Neural cell (in vitro differentiated cells): ENCODE measurements around the gene HOXD8. TPM values are rescaled to one million over a fixed set of nuclear protein-coding genes. Genes with fewer than 3 reads are reported as not detected.

ENCODE experiments used
- H2AFZ ChIP-seq: fragments of 200-600, 300-800 bp; sonication (generic), shearing (Covaris generic); 2 replicates; pipeline ENCODE4 v1.6.0; 2014; ENCODE audit warnings: low read depth, mild to moderate bottlenecking, antibody characterized with exemption, low read length, moderate library complexity
- H3F3A ChIP-seq: fragments of 200-600 bp; shearing (Covaris generic); 2 replicates; pipeline ENCODE4 v1.6.1; 2016; ENCODE audit warnings: mild to moderate bottlenecking, moderate library complexity, mixed read lengths, antibody characterized with exemption, low read length; ENCODE audit not compliant: insufficient read depth, poor library complexity, severe bottlenecking
- H3K27ac ChIP-seq: fragments of 200-600, 300-800 bp; sonication (generic), shearing (Covaris generic); 2 replicates; pipeline ENCODE4 v1.5.1; 2014; ENCODE audit warnings: mild to moderate bottlenecking, low read length, moderate library complexity
- H3K27me3 ChIP-seq: fragments of 300-800, 200-600 bp; sonication (generic), shearing (Covaris generic); 2 replicates; pipeline ENCODE4 v1.6.0; 2014; ENCODE audit warnings: mild to moderate bottlenecking, low read depth, low read length, moderate library complexity; ENCODE audit not compliant: insufficient read depth
- H3K36me3 ChIP-seq: fragments of 300-800, 200-600 bp; sonication (generic), shearing (Covaris generic); 2 replicates; pipeline ENCODE4 v1.5.1; 2014; ENCODE audit warnings: mild to moderate bottlenecking, antibody characterized with exemption, low read length, moderate library complexity; ENCODE audit not compliant: insufficient read depth
- H3K4me2 ChIP-seq: fragments of 300-800, 200-600 bp; sonication (generic), shearing (Covaris generic); 2 replicates; pipeline ENCODE4 v1.6.0; 2014; ENCODE audit warnings: mild to moderate bottlenecking, low read length
- H3K4me3 ChIP-seq: fragments of 300-800, 200-600 bp; sonication (generic), shearing (Covaris generic); 2 replicates; pipeline ENCODE4 v1.5.1; 2014; ENCODE audit warnings: mild to moderate bottlenecking, low read length, moderate library complexity
- H3K79me2 ChIP-seq: fragments of 200-600 bp; shearing (Covaris generic); replicated peaks from 2 replicates; pipeline ENCODE4 v1.6.0; 2014; ENCODE audit warnings: mild to moderate bottlenecking, low read length, moderate library complexity; ENCODE audit not compliant: insufficient read depth
- H3K9ac ChIP-seq: fragments of 300-800, 200-600 bp; sonication (generic), shearing (Covaris generic); 2 replicates; pipeline ENCODE4 v1.6.1; 2016; ENCODE audit warnings: mild to moderate bottlenecking, low read length, mixed read lengths
- H3K9me2 ChIP-seq: fragments of 200-600 bp; shearing (Covaris generic); 2 replicates; pipeline ENCODE4 v1.6.1; 2016; ENCODE audit warnings: mild to moderate bottlenecking, low read length, mixed read lengths; ENCODE audit not compliant: insufficient read depth
- H3K9me3 ChIP-seq: fragments of 200-600, 300-800 bp; sonication (generic), shearing (Covaris generic); 2 replicates; pipeline ENCODE4 v1.6.1; 2016; ENCODE audit warnings: mild to moderate bottlenecking, mixed run types, low read length, moderate library complexity, mixed read lengths
- H4K20me1 ChIP-seq: fragments of 200-600 bp; shearing (Covaris generic); 2 replicates; pipeline ENCODE4 v1.6.1; 2016; ENCODE audit warnings: mild to moderate bottlenecking, mixed run types; ENCODE audit not compliant: insufficient read depth
- EZH2 ChIP-seq: fragments of 200-600, 300-800 bp; shearing (Covaris generic), sonication (generic); IDR thresholded peaks from 2 replicates; pipeline ENCODE4 v1.6.1; 2014; ENCODE audit warnings: antibody characterized with exemption, low read length, borderline replicate concordance, mild to moderate bottlenecking; ENCODE audit not compliant: insufficient read depth, poor library complexity, severe bottlenecking
- MXI1 ChIP-seq: fragments of 450-650 bp; conservative IDR thresholded peaks from 2 replicates; pipeline ENCODE4 v1.6.1; 2014; ENCODE audit warnings: antibody characterized with exemption, mild to moderate bottlenecking; ENCODE audit not compliant: poor library complexity, severe bottlenecking
- POLR2AphosphoS5 ChIP-seq: IDR thresholded peaks from 2 replicates; pipeline ENCODE4 v1.6.1; 2012
- RAD21 ChIP-seq: fragments of 450-650 bp; conservative IDR thresholded peaks from 2 replicates; pipeline ENCODE4 v1.6.1; 2014; ENCODE audit warnings: antibody characterized with exemption, mild to moderate bottlenecking, moderate library complexity
- SMC3 ChIP-seq: fragments of 450-650 bp; conservative IDR thresholded peaks from 2 replicates; pipeline ENCODE4 v1.6.1; 2014; ENCODE audit warnings: antibody characterized with exemption, mild to moderate bottlenecking, moderate library complexity; ENCODE audit not compliant: poor library complexity
- TAF1 ChIP-seq: IDR thresholded peaks from 2 replicates; pipeline ENCODE4 v1.6.1; 2012; ENCODE audit warnings: low read depth
- polyA plus RNA-seq: library from polyadenylated mRNA; depleted of rRNA; stranded (reverse); fragments of >200 nt; gene quantifications from 2 replicates; pipeline ENCODE4 v1.2.3, GENCODE V29; 2014
- TF ChIP-seq, protein P1 (sequence below): IDR thresholded peaks from 2 replicates; pipeline ENCODE4 v1.6.1; 2012; ENCODE audit warnings: borderline replicate concordance
- TF ChIP-seq, protein P2 (sequence below): fragments of 450-650 bp; IDR thresholded peaks from 2 replicates; pipeline ENCODE4 v1.5.1; 2014; ENCODE audit warnings: antibody characterized with exemption, mild to moderate bottlenecking, moderate library complexity; ENCODE audit not compliant: poor library complexity, severe bottlenecking

HOXD8 gene
- polyA plus RNA-seq, 1 donor from 2014 or later = not detected

DNA sequence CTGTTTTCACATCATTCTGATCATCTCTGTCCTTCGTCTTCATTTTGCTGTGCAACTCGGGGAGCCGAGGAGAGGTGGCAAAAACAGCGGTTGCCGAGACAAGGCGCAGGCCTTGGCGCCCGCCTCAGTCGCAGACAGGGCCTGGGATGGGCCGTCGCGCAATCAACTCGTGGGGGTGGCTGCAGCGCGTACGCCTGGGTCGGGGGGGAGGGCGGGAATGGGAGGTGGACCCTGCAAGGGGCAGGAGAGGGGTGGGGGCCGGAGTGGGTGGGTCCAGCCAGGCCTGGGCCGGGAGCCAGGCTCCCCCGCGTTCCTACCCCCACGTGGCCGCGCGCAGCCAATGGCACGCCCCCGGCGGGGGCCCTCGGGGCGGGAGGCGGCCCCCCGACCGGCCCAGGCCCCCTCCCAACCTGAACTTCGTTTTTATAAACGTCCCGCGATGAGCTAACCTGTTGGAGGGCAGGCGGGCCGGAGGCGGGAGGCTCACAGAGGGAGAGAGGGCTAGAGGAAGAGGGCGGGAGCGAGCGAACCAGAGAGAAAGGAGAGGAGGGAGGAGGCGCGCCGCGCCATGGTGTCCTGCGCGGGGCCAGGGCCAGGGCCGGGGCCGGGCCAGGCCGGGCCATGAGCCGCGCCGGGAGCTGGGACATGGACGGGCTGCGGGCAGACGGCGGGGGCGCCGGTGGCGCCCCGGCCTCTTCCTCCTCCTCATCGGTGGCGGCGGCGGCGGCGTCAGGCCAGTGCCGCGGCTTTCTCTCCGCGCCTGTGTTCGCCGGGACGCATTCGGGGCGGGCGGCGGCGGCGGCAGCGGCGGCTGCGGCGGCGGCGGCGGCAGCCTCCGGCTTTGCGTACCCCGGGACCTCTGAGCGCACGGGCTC is 37.0 kb upstream of the HOXD8 start, which contains the start of gene HOXD13:
TSS of gene HOXD13 (plus strand) at position 452 of the 875 bp plus-strand sequence. CDS start at position 622, 170 bp downstream.
- H3K4me2 ChIP-seq = no peak within 1 kb of the TSS
- no peak within 1 kb of the TSS for H2AFZ ChIP-seq
- no peaks in the 10 kb centered on the region for H3F3A ChIP-seq
- no peaks in the 10 kb centered on the region for H3K9me3 ChIP-seq
- H3K9ac ChIP-seq = no peak within 1 kb of the TSS
- H3K9me2 ChIP-seq = no peaks in the 10 kb centered on the region
- peaks cover 99% of the 10 kb centered on the region for H3K27me3 ChIP-seq
- H3K79me2 ChIP-seq = no peaks in the 10 kb centered on the region
- TF ChIP-seq MXI1 = no peak
- TF ChIP-seq POLR2AphosphoS5 = no peak
- TF ChIP-seq, protein P1, sequence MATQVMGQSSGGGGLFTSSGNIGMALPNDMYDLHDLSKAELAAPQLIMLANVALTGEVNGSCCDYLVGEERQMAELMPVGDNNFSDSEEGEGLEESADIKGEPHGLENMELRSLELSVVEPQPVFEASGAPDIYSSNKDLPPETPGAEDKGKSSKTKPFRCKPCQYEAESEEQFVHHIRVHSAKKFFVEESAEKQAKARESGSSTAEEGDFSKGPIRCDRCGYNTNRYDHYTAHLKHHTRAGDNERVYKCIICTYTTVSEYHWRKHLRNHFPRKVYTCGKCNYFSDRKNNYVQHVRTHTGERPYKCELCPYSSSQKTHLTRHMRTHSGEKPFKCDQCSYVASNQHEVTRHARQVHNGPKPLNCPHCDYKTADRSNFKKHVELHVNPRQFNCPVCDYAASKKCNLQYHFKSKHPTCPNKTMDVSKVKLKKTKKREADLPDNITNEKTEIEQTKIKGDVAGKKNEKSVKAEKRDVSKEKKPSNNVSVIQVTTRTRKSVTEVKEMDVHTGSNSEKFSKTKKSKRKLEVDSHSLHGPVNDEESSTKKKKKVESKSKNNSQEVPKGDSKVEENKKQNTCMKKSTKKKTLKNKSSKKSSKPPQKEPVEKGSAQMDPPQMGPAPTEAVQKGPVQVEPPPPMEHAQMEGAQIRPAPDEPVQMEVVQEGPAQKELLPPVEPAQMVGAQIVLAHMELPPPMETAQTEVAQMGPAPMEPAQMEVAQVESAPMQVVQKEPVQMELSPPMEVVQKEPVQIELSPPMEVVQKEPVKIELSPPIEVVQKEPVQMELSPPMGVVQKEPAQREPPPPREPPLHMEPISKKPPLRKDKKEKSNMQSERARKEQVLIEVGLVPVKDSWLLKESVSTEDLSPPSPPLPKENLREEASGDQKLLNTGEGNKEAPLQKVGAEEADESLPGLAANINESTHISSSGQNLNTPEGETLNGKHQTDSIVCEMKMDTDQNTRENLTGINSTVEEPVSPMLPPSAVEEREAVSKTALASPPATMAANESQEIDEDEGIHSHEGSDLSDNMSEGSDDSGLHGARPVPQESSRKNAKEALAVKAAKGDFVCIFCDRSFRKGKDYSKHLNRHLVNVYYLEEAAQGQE = no peak
- no peak for TF ChIP-seq RAD21
- no peak for TF ChIP-seq TAF1
- peak; percentile 9 for TF ChIP-seq EZH2
- no peaks in the 10 kb centered on the region for H4K20me1 ChIP-seq
- peak within 1 kb of the TSS; percentile 58 for H3K4me3 ChIP-seq
- no peaks in the 10 kb centered on the region for H3K36me3 ChIP-seq
- H3K27ac ChIP-seq = no peak within 1 kb of the TSS

DNA sequence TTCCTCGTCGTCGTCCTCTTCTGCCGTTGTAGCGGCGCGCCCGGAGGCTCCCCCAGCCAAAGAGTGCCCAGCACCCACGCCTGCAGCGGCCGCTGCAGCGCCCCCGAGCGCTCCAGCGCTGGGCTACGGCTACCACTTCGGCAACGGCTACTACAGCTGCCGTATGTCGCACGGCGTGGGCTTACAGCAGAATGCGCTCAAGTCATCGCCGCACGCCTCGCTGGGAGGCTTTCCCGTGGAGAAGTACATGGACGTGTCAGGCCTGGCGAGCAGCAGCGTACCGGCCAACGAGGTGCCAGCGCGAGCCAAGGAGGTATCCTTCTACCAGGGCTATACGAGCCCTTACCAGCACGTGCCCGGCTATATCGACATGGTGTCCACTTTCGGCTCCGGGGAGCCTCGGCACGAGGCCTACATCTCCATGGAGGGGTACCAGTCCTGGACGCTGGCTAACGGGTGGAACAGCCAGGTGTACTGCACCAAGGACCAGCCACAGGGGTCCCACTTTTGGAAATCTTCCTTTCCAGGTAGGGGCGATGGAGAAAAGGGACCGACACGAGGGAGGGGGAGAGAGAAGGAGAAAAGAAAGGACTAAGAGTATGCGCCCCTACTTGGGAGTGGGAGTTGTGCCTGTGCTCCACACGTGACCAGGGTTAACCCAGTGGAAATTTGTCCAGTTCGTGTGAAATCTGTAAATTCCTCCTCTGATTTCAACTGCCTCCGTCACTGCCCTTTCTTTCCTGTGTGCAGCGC is 36.2 kb upstream of the HOXD8 start:
- Histone ChIP-seq H3K9me2 (no peaks in the 10 kb centered on the region), H3K36me3 (no peaks in the 10 kb centered on the region), H3K27me3 (peaks cover 99% of the 10 kb centered on the region), H3K9me3 (no peaks in the 10 kb centered on the region), H3F3A (no peaks in the 10 kb centered on the region), H3K9ac (no peak overlapping the region), H3K4me3 (peak overlapping the region; percentile 58), H3K27ac (no peak overlapping the region), H3K79me2 (no peaks in the 10 kb centered on the region), H2AFZ (no peak overlapping the region), H4K20me1 (no peaks in the 10 kb centered on the region), H3K4me2 (no peak overlapping the region)
- TF ChIP-seq TAF1 = no peak
- TF ChIP-seq, protein P2, sequence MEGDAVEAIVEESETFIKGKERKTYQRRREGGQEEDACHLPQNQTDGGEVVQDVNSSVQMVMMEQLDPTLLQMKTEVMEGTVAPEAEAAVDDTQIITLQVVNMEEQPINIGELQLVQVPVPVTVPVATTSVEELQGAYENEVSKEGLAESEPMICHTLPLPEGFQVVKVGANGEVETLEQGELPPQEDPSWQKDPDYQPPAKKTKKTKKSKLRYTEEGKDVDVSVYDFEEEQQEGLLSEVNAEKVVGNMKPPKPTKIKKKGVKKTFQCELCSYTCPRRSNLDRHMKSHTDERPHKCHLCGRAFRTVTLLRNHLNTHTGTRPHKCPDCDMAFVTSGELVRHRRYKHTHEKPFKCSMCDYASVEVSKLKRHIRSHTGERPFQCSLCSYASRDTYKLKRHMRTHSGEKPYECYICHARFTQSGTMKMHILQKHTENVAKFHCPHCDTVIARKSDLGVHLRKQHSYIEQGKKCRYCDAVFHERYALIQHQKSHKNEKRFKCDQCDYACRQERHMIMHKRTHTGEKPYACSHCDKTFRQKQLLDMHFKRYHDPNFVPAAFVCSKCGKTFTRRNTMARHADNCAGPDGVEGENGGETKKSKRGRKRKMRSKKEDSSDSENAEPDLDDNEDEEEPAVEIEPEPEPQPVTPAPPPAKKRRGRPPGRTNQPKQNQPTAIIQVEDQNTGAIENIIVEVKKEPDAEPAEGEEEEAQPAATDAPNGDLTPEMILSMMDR = peak; percentile 39
- TF ChIP-seq SMC3 = peak; percentile 30
